Sigmoid colon (tissue), 7 donors: ENCODE measurements around the gene EIF2B4. TPM values are rescaled to one million over a fixed set of nuclear protein-coding genes. Genes with fewer than 3 reads are reported as not detected.
A peak's percentile ranks its signal among the peaks of the same experiment; 100 is the strongest.

Experiments used
- DNase-seq: peaks from one replicate; pipeline ENCODE4 v3.0.0-alpha.2; 2019
- H3K27ac ChIP-seq, 4 donors: fragments of 200-600 bp; sonication (generic); one replicate each; pipeline ENCODE4 v1.5.1; 2016 to 2019; ENCODE audit warnings: mild to moderate bottlenecking in 1 of 4
- H3K27me3 ChIP-seq, 3 donors: fragments of 200-600 bp; sonication (generic); one replicate each; pipeline ENCODE4 v1.5.1; 2019; ENCODE audit warnings: mild to moderate bottlenecking in 1 of 3
- H3K36me3 ChIP-seq, 4 donors: fragments of 200-600 bp; sonication (generic); one replicate each; pipeline ENCODE4 v1.5.1; 2016 to 2019
- H3K4me1 ChIP-seq, 4 donors: fragments of 200-600 bp; sonication (generic); one replicate each; pipeline ENCODE4 v1.5.1; 2017 to 2019
- H3K4me3 ChIP-seq, 4 donors: fragments of 200-600 bp; sonication (generic); one replicate each; pipeline ENCODE4 v1.5.1; 2017 to 2019; ENCODE audit warnings: mild to moderate bottlenecking in 2 of 4, moderate library complexity in 1 of 4
- H3K9me3 ChIP-seq, 4 donors: fragments of 200-600 bp in 3 of 4; sonication (generic) in 3 of 4; one replicate each; pipeline versions ENCODE4 v1.5.1 to v1.6.1; 2013 to 2019
- CTCF ChIP-seq, 4 experiments: fragments of 450-650 bp in 3 of 4; fragments of 200-600 bp in 1 of 4; IDR thresholded peaks; one replicate each; pipeline ENCODE4 v1.5.1; 2016 to 2019; ENCODE audit warnings: antibody characterized with exemption in 4 of 4, mild to moderate bottlenecking in 3 of 4, moderate library complexity in 2 of 4
- EP300 ChIP-seq, 4 donors: sonication (generic); formaldehyde crosslinking; IDR thresholded peaks; one replicate each; pipeline ENCODE4 v1.6.1; 2017; ENCODE audit warnings: antibody characterized with exemption in 4 of 4
- POLR2A ChIP-seq, 2 donors: fragments of 450-650 bp; IDR thresholded peaks; one replicate each; pipeline ENCODE4 v1.6.1; 2016; ENCODE audit warnings: antibody characterized with exemption in 2 of 2, mild to moderate bottlenecking in 2 of 2, moderate library complexity in 2 of 2
- POLR2AphosphoS5 ChIP-seq, 4 donors: sonication (generic); formaldehyde crosslinking; IDR thresholded peaks; one replicate each; pipeline ENCODE4 v1.6.1; 2017; ENCODE audit warnings: antibody characterized with exemption in 4 of 4
- WGBS, 2 donors: extraction: QIAGEN DNeasy Blood & Tissue Kit; methylation state at CpG; one replicate each; pipeline ENCODE4 v1.1.7; 2013; 5-methylcytosine and 5-hydroxymethylcytosine counted together
- intact Hi-C: fragments of 100-400 bp; cut with DNase I; formaldehyde crosslinking; loops from one replicate; pipeline ENCODE4 v1.15.1; 2023
- polyA plus RNA-seq, 3 donors: library from polyadenylated mRNA; stranded (reverse); fragments of 200-250 nt; gene quantifications; one replicate each; pipeline ENCODE4 v1.2.3, GENCODE V29; 2013
- total RNA-seq, 4 donors: library from RNA; depleted of rRNA; stranded (reverse); fragments of >200 nt; gene quantifications; one replicate each; pipeline ENCODE4 v1.1.0, GENCODE V29; 2016
- donor health status: healthy with polysubstance abuse.
- donor health status: Bipolar disorder and iron deficiency.
- donor health status: healthy.

The EIF2B4 gene
- total and polyA plus RNA-seq, 7 donors: 26.4 to 64.2 (median 41.5) TPM

- Histone ChIP-seq H3K27me3 (no peaks in the 10 kb centered on the region), H3K4me3 (no peak overlapping the region), H3K36me3 (peaks cover 0 to 7% (median 0%) of the 10 kb centered on the region in 4 donors), H3K27ac (no peak overlapping the region), H3K9me3 (no peaks in the 10 kb centered on the region), H3K4me1 (no peaks in the 10 kb centered on the region)
- WGBS, 2 donors: 97 to 98% methylated on average over 33 of the region's 33 CpGs
- no peak for DNase-seq
- TF ChIP-seq EP300 (IDR thresholded peaks at IDR 0.05): no peak
- no peak for TF ChIP-seq CTCF (IDR thresholded peaks at IDR 0.05)
- TF ChIP-seq POLR2AphosphoS5 (IDR thresholded peaks at IDR 0.05): no peak
- TF ChIP-seq POLR2A (IDR thresholded peaks at IDR 0.05): no peak
- intact Hi-C loops: no loop called here
These were observed 23.1 kb upstream of the EIF2B4 start for GRCh38 chr2:27393225-27393624.

- Histone ChIP-seq H3K27ac (no peak overlapping the region), H3K9me3 (no peaks in the 10 kb centered on the region), H3K36me3 (peaks cover 0 to 13% (median 0%) of the 10 kb centered on the region in 4 donors), H3K4me3 (no peak overlapping the region), H3K4me1 (no peaks in the 10 kb centered on the region), H3K27me3 (no peaks in the 10 kb centered on the region)
- no peak for DNase-seq
- intact Hi-C loops: no loop called here
- TF ChIP-seq POLR2AphosphoS5 (IDR thresholded peaks at IDR 0.05): no peak
- no peak for TF ChIP-seq EP300 (IDR thresholded peaks at IDR 0.05)
- no peak for TF ChIP-seq CTCF (IDR thresholded peaks at IDR 0.05)
- TF ChIP-seq POLR2A (IDR thresholded peaks at IDR 0.05): no peak
- 87 to 91% methylated on average over 9 of the region's 9 CpGs for WGBS, 2 donors
These were observed 20.9 kb upstream of the EIF2B4 start for GRCh38 chr2:27390822-27391679.

- intact Hi-C loops: loop anchor here (2.0 kb wide), 1 partner anchor 27 kb away; the partner anchor contains the start of gene PPM1G
- no peak for DNase-seq
- TF ChIP-seq EP300 (IDR thresholded peaks at IDR 0.05) (no peak), POLR2AphosphoS5 (IDR thresholded peaks at IDR 0.05) (no peak), CTCF (IDR thresholded peaks at IDR 0.05) (no peak), POLR2A (IDR thresholded peaks at IDR 0.05) (no peak)
- WGBS, 2 donors: 94 to 95% methylated on average over 10 of the region's 10 CpGs
- Histone ChIP-seq H3K27me3 (no peaks in the 10 kb centered on the region), H3K27ac (peak overlapping the region; percentile 84 to 90 (median 88)), H3K4me3 (no peak overlapping the region), H3K4me1 (peaks cover 0 to 23% (median 21%) of the 10 kb centered on the region in 4 donors), H3K36me3 (peaks cover 28 to 76% (median 34%) of the 10 kb centered on the region in 4 donors), H3K9me3 (no peaks in the 10 kb centered on the region)
These were observed 11.5 kb upstream of the EIF2B4 start for GRCh38 chr2:27381577-27382181.

- no peaks in the 10 kb centered on the region for H3K9me3 ChIP-seq
- peaks cover 0 to 23% (median 21%) of the 10 kb centered on the region in 4 donors for H3K4me1 ChIP-seq
- H3K27me3 ChIP-seq: no peaks in the 10 kb centered on the region
- H3K4me3 ChIP-seq: peak within 1 kb of the TSS; percentile 51 to 87 (median 72)
- H3K36me3 ChIP-seq: peaks cover 34 to 76% (median 42%) of the 10 kb centered on the region in 4 donors
- H3K27ac ChIP-seq: peak within 1 kb of the TSS; percentile 84 to 90 (median 88)
- TF ChIP-seq CTCF (IDR thresholded peaks at IDR 0.05): no peak
- peak in 1 of 4 donors; percentile 29 for TF ChIP-seq EP300 (IDR thresholded peaks at IDR 0.05)
- TF ChIP-seq POLR2A (IDR thresholded peaks at IDR 0.05): peak; percentile 20 to 22
- TF ChIP-seq POLR2AphosphoS5 (IDR thresholded peaks at IDR 0.05): peak; percentile 51 to 87 (median 86)
- intact Hi-C loops: loop anchor here (1.0 to 2.0 kb wide), 2 partner anchors 11 to 28 kb away; partner anchors contain the start of genes EIF2B4, PPM1G and SNX17
- DNase-seq: peak; percentile 99
- 12 to 18% methylated on average over 67 of the region's 67 CpGs for WGBS, 2 donors
These were observed 10.7 kb upstream of the EIF2B4 start, which contains the start of gene ZNF513 for GRCh38 chr2:27380626-27381545. Gene ZNF513, minus strand, starts transcription at chr2:27380734. Its CDS starts 208 bp downstream, at chr2:27380526.
